ENCODE results near the gene IL18. TPM values are rescaled to one million over a fixed set of nuclear protein-coding genes. Genes with fewer than 3 reads are reported as not detected.

IL18 gene
- total RNA-seq, 2 donors from 2014 or later = 12.3 to 12.7 TPM

Other genes starting within 250 kb of the IL18 start
- gene C11orf52, start 245.2 kb downstream of the IL18 start, total RNA-seq = 1 to 10 TPM in 1 of 2 donors, under 1 TPM in 1; 0.99 to 4.7 TPM
- 10 to 100 TPM; 92.7 to 94.2 TPM for gene DIXDC1, start 226.8 kb downstream of the IL18 start, total RNA-seq
- 10 to 100 TPM; 15.6 to 15.9 TPM for gene DLAT, start 138.7 kb downstream of the IL18 start, total RNA-seq
- gene PIH1D2, start 90.1 kb downstream of the IL18 start, total RNA-seq = 1 to 10 TPM in 1 of 2 donors, not detected in 1; 2.2 TPM
- 10 to 100 TPM; 10.2 to 21.0 TPM for gene NKAPD1, start 89.8 kb downstream of the IL18 start, total RNA-seq
- gene TIMM8B, start 77.3 kb downstream of the IL18 start, total RNA-seq = 10 to 100 TPM; 16.0 to 23.8 TPM
- 10 to 100 TPM; 41.8 to 96.4 TPM for gene SDHD, start 77.2 kb downstream of the IL18 start, total RNA-seq
- gene TEX12, start 3.3 kb upstream of the IL18 start, total RNA-seq = 1 to 10 TPM in 1 of 2 donors, under 1 TPM in 1; 0.54 to 1.4 TPM
- gene BCO2, start 11.4 kb upstream of the IL18 start, total RNA-seq = 10 to 100 TPM in 1 of 2 donors, 1 to 10 TPM in 1; 7.2 to 26.6 TPM
- 10 to 100 TPM; 22.1 to 27.3 TPM for gene PTS, start 62.3 kb upstream of the IL18 start, total RNA-seq
- gene PLET1, start 96.8 kb upstream of the IL18 start, total RNA-seq = not detected

Measured in thoracic aorta (tissue), 2 donors.